IMR-90 (cell line): ENCODE results near the gene STK35. TPM values are rescaled to one million over a fixed set of nuclear protein-coding genes. Genes with fewer than 3 reads are reported as not detected.

Experiments
- ATAC-seq: fragments of 200-7000 bp; cut with Tn5 transposase; 2 replicates; pipeline ENCODE4 v1.9.1; 2020; ENCODE audit warnings: low read depth, mild to moderate bottlenecking, moderate library complexity
- BruUV-seq: library from RNA; stranded (reverse); fragments of 400-500 nt; replicated peaks from 2 replicates; lab custom pipeline; 2021; lab: Mats Ljungman, UMichigan
- CTCF ChIA-PET: fragments of 300-600 bp; formaldehyde crosslinking; extraction: SDS; loops from one replicate; lab custom pipeline; 2021; ENCODE audit warnings: antibody characterized with exemption; lab: Yijun Ruan, JAX
- POLR2A ChIA-PET: fragments of 300-600 bp; sonication (Branson Sonifier 250); formaldehyde crosslinking; loops from one replicate; lab custom pipeline; 2022; ENCODE audit warnings: antibody characterized with exemption; ENCODE audit not compliant: unreplicated experiment; lab: Charles Lee
- DNase-seq: peaks from one replicate; pipeline ENCODE4 v3.0.0; 2013
- H2AFZ ChIP-seq: replicated peaks from 2 replicates; pipeline ENCODE3; 2013; ENCODE audit warnings: low read length, mild to moderate bottlenecking; ENCODE audit not compliant: poor library complexity
- H2AK5ac ChIP-seq: 2 replicates; pipeline ENCODE4 v1.6.1; 2013; ENCODE audit warnings: low read depth, low read length, inconsistent platforms
- H2AK9ac ChIP-seq: replicated peaks from 2 replicates; pipeline ENCODE3; 2013; ENCODE audit warnings: mild to moderate bottlenecking, low read depth, low read length, moderate library complexity; ENCODE audit not compliant: poor library complexity
- H2BK120ac ChIP-seq: 2 replicates; pipeline ENCODE4 v1.6.1; 2013; ENCODE audit warnings: low read depth, low read length, inconsistent platforms
- H2BK15ac ChIP-seq: 3 replicates; pipeline ENCODE4 v1.6.1; 2013; ENCODE audit warnings: low read depth, low read length, inconsistent platforms
- H2BK20ac ChIP-seq: 2 replicates; pipeline ENCODE4 v1.6.1; 2013; ENCODE audit warnings: low read depth, mild to moderate bottlenecking, inconsistent platforms, low read length, moderate library complexity
- H2BK5ac ChIP-seq: 2 replicates; pipeline ENCODE4 v1.6.1; 2013; ENCODE audit warnings: mild to moderate bottlenecking, low read depth, low read length, inconsistent platforms; ENCODE audit not compliant: poor library complexity, severe bottlenecking
- H3K14ac ChIP-seq: replicated peaks from 2 replicates; pipeline ENCODE4 v1.6.1; 2013; ENCODE audit warnings: low read depth, low read length, inconsistent platforms
- H3K18ac ChIP-seq: 2 replicates; pipeline ENCODE4 v1.6.1; 2013; ENCODE audit warnings: low read depth, low read length, control low read depth
- H3K23ac ChIP-seq: 2 replicates; pipeline ENCODE4 v1.6.1; 2013; ENCODE audit warnings: low read depth, low read length, inconsistent platforms
- H3K27ac ChIP-seq: 2 replicates; pipeline ENCODE4 v1.5.1; 2013; ENCODE audit warnings: mild to moderate bottlenecking, control low read depth, low read length; ENCODE audit not compliant: insufficient read depth
- H3K27me3 ChIP-seq: 2 replicates; pipeline ENCODE4 v1.6.1; 2013; ENCODE audit warnings: low read length; ENCODE audit not compliant: control insufficient read depth, insufficient read depth
- H3K36me3 ChIP-seq: 2 replicates; pipeline ENCODE4 v1.6.1; 2013; ENCODE audit warnings: low read length, mixed read lengths; ENCODE audit not compliant: control insufficient read depth, insufficient read depth
- H3K4ac ChIP-seq: 2 replicates; pipeline ENCODE4 v1.6.1; 2013; ENCODE audit warnings: low read depth, low read length, inconsistent platforms
- H3K4me1 ChIP-seq: 2 replicates; pipeline ENCODE4 v1.6.1; 2013; ENCODE audit warnings: low read length, mixed read lengths; ENCODE audit not compliant: control insufficient read depth, insufficient read depth
- H3K4me2 ChIP-seq: 2 replicates; pipeline ENCODE4 v1.6.1; 2013; ENCODE audit warnings: low read depth, mild to moderate bottlenecking, control low read depth, low read length, moderate library complexity
- H3K4me3 ChIP-seq: 2 replicates; pipeline ENCODE4 v1.5.1; 2013; ENCODE audit warnings: low read depth, mild to moderate bottlenecking, control low read depth, low read length, moderate library complexity; ENCODE audit not compliant: insufficient read depth
- H3K56ac ChIP-seq: 2 replicates; pipeline ENCODE4 v1.6.1; 2013; ENCODE audit warnings: low read length, inconsistent platforms; ENCODE audit not compliant: insufficient read depth; ENCODE audit errors: extremely low read depth
- H3K79me1 ChIP-seq, 2 experiments: 2 replicates each; pipeline ENCODE4 v1.6.1; 2013; ENCODE audit warnings: low read length in 2 of 2, inconsistent platforms in 1 of 2, low read depth in 1 of 2
- H3K9ac ChIP-seq: 2 replicates; pipeline ENCODE4 v1.6.1; 2013; ENCODE audit warnings: low read depth, low read length, control low read depth
- H3K9me1 ChIP-seq: 2 replicates; pipeline ENCODE4 v1.6.1; 2013; ENCODE audit warnings: low read length, inconsistent platforms; ENCODE audit not compliant: insufficient read depth
- H3K9me3 ChIP-seq: 2 replicates; pipeline ENCODE4 v1.6.1; 2013; ENCODE audit warnings: low read length; ENCODE audit not compliant: control insufficient read depth, insufficient read depth
- H4K20me1 ChIP-seq: 2 replicates; pipeline ENCODE4 v1.6.1; 2013; ENCODE audit warnings: low read length, inconsistent platforms; ENCODE audit not compliant: insufficient read depth
- H4K5ac ChIP-seq: 2 replicates; pipeline ENCODE4 v1.6.1; 2013; ENCODE audit warnings: mild to moderate bottlenecking, low read depth, low read length, control low read depth
- H4K8ac ChIP-seq, 2 experiments: 2 replicates each; pipeline ENCODE4 v1.6.1; 2013; ENCODE audit warnings: low read depth in 2 of 2, low read length in 2 of 2, control low read depth in 1 of 2, inconsistent platforms in 1 of 2
- H4K91ac ChIP-seq: 2 replicates; pipeline ENCODE4 v1.6.1; 2013; ENCODE audit warnings: low read depth, low read length, inconsistent platforms; ENCODE audit not compliant: insufficient read depth
- BHLHE40 ChIP-seq: fragments of 150-350 bp; IDR thresholded peaks from 2 replicates; pipeline ENCODE4 v1.6.1; 2016; ENCODE audit warnings: mild to moderate bottlenecking, low read depth, low read length
- CEBPB ChIP-seq: IDR thresholded peaks from 2 replicates; pipeline ENCODE4 v1.6.1; 2012; ENCODE audit warnings: low read depth, low read length, improper control_type of control experiment
- CHD1 ChIP-seq: IDR thresholded peaks from 2 replicates; pipeline ENCODE4 v1.6.1; 2012; ENCODE audit warnings: low read depth, low read length, improper control_type of control experiment
- CTCF ChIP-seq: conservative IDR thresholded peaks from 2 replicates; pipeline ENCODE4 v1.5.1; 2012; ENCODE audit warnings: mild to moderate bottlenecking, low read depth, low read length, improper control_type of control experiment
- ELK1 ChIP-seq: fragments of 150-350 bp; IDR thresholded peaks from 2 replicates; pipeline ENCODE4 v1.6.1; 2016; ENCODE audit warnings: low read depth, mild to moderate bottlenecking, low read length, moderate library complexity, borderline replicate concordance
- FOS ChIP-seq: fragments of 150-350 bp; IDR thresholded peaks from 2 replicates; pipeline ENCODE4 v1.6.1; 2016; ENCODE audit warnings: low read depth, low read length
- MAFK ChIP-seq: IDR thresholded peaks from 2 replicates; pipeline ENCODE4 v1.6.1; 2012; ENCODE audit warnings: low read depth, low read length, improper control_type of control experiment
- MAZ ChIP-seq: IDR thresholded peaks from 2 replicates; pipeline ENCODE4 v1.6.1; 2012; ENCODE audit warnings: low read depth, mild to moderate bottlenecking, low read length, improper control_type of control experiment, moderate library complexity, borderline replicate concordance
- MXI1 ChIP-seq: IDR thresholded peaks from 2 replicates; pipeline ENCODE4 v1.6.1; 2012; ENCODE audit warnings: low read depth, mild to moderate bottlenecking, low read length, moderate library complexity, borderline replicate concordance
- NFE2L2 ChIP-seq: fragments of 150-350 bp; IDR thresholded peaks from 2 replicates; pipeline ENCODE4 v1.6.1; 2016; ENCODE audit warnings: low read depth, mild to moderate bottlenecking, low read length
- POLR2A ChIP-seq: IDR thresholded peaks from 2 replicates; pipeline ENCODE4 v1.6.1; 2012; ENCODE audit warnings: mild to moderate bottlenecking, low read depth, low read length
- RAD21 ChIP-seq: IDR thresholded peaks from 2 replicates; pipeline ENCODE4 v1.6.1; 2012; ENCODE audit warnings: low read length, improper control_type of control experiment
- RCOR1 ChIP-seq: IDR thresholded peaks from 2 replicates; pipeline ENCODE4 v1.6.1; 2012; ENCODE audit warnings: mild to moderate bottlenecking, low read length, improper control_type of control experiment; ENCODE audit not compliant: insufficient replicate concordance
- RFX5 ChIP-seq: IDR thresholded peaks from 2 replicates; pipeline ENCODE4 v1.8.0; 2012; ENCODE audit warnings: low read depth, mild to moderate bottlenecking, low read length, moderate library complexity
- SMC3 ChIP-seq: fragments of 150-350 bp; IDR thresholded peaks from 2 replicates; pipeline ENCODE4 v1.6.1; 2016; ENCODE audit warnings: low read depth, mild to moderate bottlenecking, antibody characterized with exemption, low read length, moderate library complexity
- USF2 ChIP-seq: fragments of 150-350 bp; IDR thresholded peaks from 2 replicates; pipeline ENCODE4 v1.6.1; 2017; ENCODE audit warnings: mild to moderate bottlenecking, antibody characterized with exemption, low read length, low read depth
- WGBS, 2 experiments: methylation state at CpG; one replicate each; pipeline versions ENCODE4 v1.1.5 to v1.1.7; 2013; ENCODE audit warnings: missing lambda C conversion rate in 2 of 2; ENCODE audit not compliant: insufficient read length in 1 of 2; ENCODE audit errors: extremely low coverage in 2 of 2; 5-methylcytosine and 5-hydroxymethylcytosine counted together
- dilution Hi-C: fragments of 300-500 bp; cut with HindIII; formaldehyde crosslinking; loops from one replicate; pipeline ENCODE4 v1.14.3; 2018; ENCODE audit warnings: low sequenced_read_pairs; ENCODE audit not compliant: unreplicated experiment
- in situ Hi-C: fragments of 300-500 bp; cut with MboI; formaldehyde crosslinking; loops from 3 replicates; pipeline ENCODE4 v1.14.3; 2019; ENCODE audit warnings: low sequenced_read_pairs, inconsistent platforms, mixed read lengths
- intact Hi-C: fragments of 100-400 bp; cut with micrococcal nuclease; formaldehyde crosslinking; loops from 2 replicates; pipeline ENCODE4 v1.10.0; 2022
- polyA plus RNA-seq, 3 experiments: library from polyadenylated mRNA; depleted of rRNA; stranded (reverse); fragments of >200 nt; gene quantifications; 2 replicates each; pipeline ENCODE4 v1.2.3, GENCODE V29; 2012; ENCODE audit warnings: low replicate concordance in 1 of 3
- total RNA-seq: library from RNA; depleted of rRNA; stranded (reverse); fragments of >200 nt; gene quantifications from 2 replicates; pipeline ENCODE4 v1.2.3, GENCODE V29; 2012

The STK35 gene
- total and polyA plus RNA-seq, 2 of the 4 experiments (the other 2 are of a cell fraction), result 11.1 to 12.0 TPM

- H2AFZ ChIP-seq, result no peak overlapping the region
- no peak overlapping the region for H4K8ac ChIP-seq
- ChIA-PET POLR2A (no interaction called here), CTCF (no interaction called here)
- no peak overlapping the region for H3K23ac ChIP-seq
- no peak overlapping the region for H3K4me2 ChIP-seq
- H2AK9ac ChIP-seq, result no peak overlapping the region
- H3K14ac ChIP-seq, result no peak overlapping the region
- no peak overlapping the region for H3K9ac ChIP-seq
- H3K18ac ChIP-seq, result no peak overlapping the region
- H4K5ac ChIP-seq, result no peak overlapping the region
- no peaks in the 10 kb centered on the region for H3K36me3 ChIP-seq
- H3K9me1 ChIP-seq, result no peaks in the 10 kb centered on the region
- H4K20me1 ChIP-seq, result no peaks in the 10 kb centered on the region
- no peak overlapping the region for H3K4me3 ChIP-seq
- no peak overlapping the region for H2BK5ac ChIP-seq
- ATAC-seq (no peak), DNase-seq (no peak)
- H3K79me1 ChIP-seq, result no peaks in the 10 kb centered on the region
- H2BK120ac ChIP-seq, result no peak overlapping the region
- intact Hi-C loops, result no loop called here
- H2AK5ac ChIP-seq, result no peak overlapping the region
- H2BK20ac ChIP-seq, result no peak overlapping the region
- H3K4me1 ChIP-seq, result no peaks in the 10 kb centered on the region
- H2BK15ac ChIP-seq, result no peak overlapping the region
- in situ Hi-C loops, result no loop called here
- no peak overlapping the region for H3K4ac ChIP-seq
- no peak overlapping the region for H4K91ac ChIP-seq
- no peak for TF ChIP-seq RFX5
- no peak for TF ChIP-seq MAZ
- TF ChIP-seq USF2, result no peak
- no peak for TF ChIP-seq BHLHE40
- TF ChIP-seq RAD21, result no peak
- TF ChIP-seq CEBPB, result no peak
- TF ChIP-seq MAFK, result no peak
- no peak for TF ChIP-seq NFE2L2
- TF ChIP-seq RCOR1, result no peak
- no peak for TF ChIP-seq CTCF
- no peak for TF ChIP-seq FOS
- no peak for TF ChIP-seq ELK1
- no peak for TF ChIP-seq MXI1
- no peak for TF ChIP-seq POLR2A
- TF ChIP-seq CHD1, result no peak
- TF ChIP-seq SMC3, result no peak
- dilution Hi-C loops, result no loop called here
- no peaks in the 10 kb centered on the region for H3K9me3 ChIP-seq
- H3K56ac ChIP-seq, result no peak overlapping the region
- no CpG with 5 or more reads among the region's 2 CpGs for WGBS, 2 experiments
- H3K27ac ChIP-seq, result no peak overlapping the region
- no peaks in the 10 kb centered on the region for H3K27me3 ChIP-seq
- no TSS peak for BruUV-seq
These were observed 35.0 kb upstream of the STK35 start for GRCh38 chr20:2066461-2067122.
